Lung (tissue), 12 donors: ENCODE data around the gene PLVAP. TPM values are rescaled to one million over a fixed set of nuclear protein-coding genes. Genes with fewer than 3 reads are reported as not detected.
A peak's percentile ranks its signal among the peaks of the same experiment; 100 is the strongest.

Experiments
- ATAC-seq: fragments of 200-7000 bp; cut with Tn5 transposase; one replicate; pipeline ENCODE4 v1.9.1; 2020; ENCODE audit warnings: moderate number of reproducible peaks; ENCODE audit not compliant: insufficient read depth, low FRiP score
- DNase-seq, 3 donors: peaks; one replicate each; pipeline ENCODE4 v3.0.0-alpha.2; 2013 to 2017
- H3K27ac ChIP-seq, 2 donors: one replicate each; pipeline ENCODE4 v1.5.1; 2013; ENCODE audit warnings: mild to moderate bottlenecking in 2 of 2, moderate library complexity in 2 of 2, control low read depth in 1 of 2, inconsistent platforms in 1 of 2, low read depth in 1 of 2, low read length in 1 of 2
- H3K27me3 ChIP-seq, 3 donors: one replicate each; pipeline ENCODE4 v1.5.1; 2013; ENCODE audit warnings: low read length in 2 of 3; ENCODE audit not compliant: control insufficient read depth in 3 of 3, insufficient read depth in 3 of 3
- H3K36me3 ChIP-seq, 4 donors: one replicate each; pipeline ENCODE4 v1.5.1; 2013; ENCODE audit warnings: low read length in 4 of 4, mild to moderate bottlenecking in 1 of 4, moderate library complexity in 1 of 4; ENCODE audit not compliant: control insufficient read depth in 4 of 4, insufficient read depth in 4 of 4
- H3K4me1 ChIP-seq, 5 donors: one replicate each; pipeline ENCODE4 v1.5.1; 2013; ENCODE audit warnings: low read length in 5 of 5, mild to moderate bottlenecking in 2 of 5, moderate library complexity in 1 of 5; ENCODE audit not compliant: control insufficient read depth in 5 of 5, insufficient read depth in 5 of 5
- H3K4me3 ChIP-seq: one replicate; pipeline ENCODE4 v1.5.1; 2013; ENCODE audit warnings: mild to moderate bottlenecking, control low read depth, moderate library complexity
- H3K9ac ChIP-seq, 2 donors: one replicate each; pipeline ENCODE4 v1.5.1; 2013; ENCODE audit warnings: low read length in 2 of 2, control low read depth in 1 of 2; ENCODE audit not compliant: insufficient read depth in 1 of 2
- H3K9me3 ChIP-seq, 4 donors: one replicate each; pipeline ENCODE4 v1.5.1; 2013; ENCODE audit warnings: low read length in 3 of 4, mild to moderate bottlenecking in 1 of 4, moderate library complexity in 1 of 4; ENCODE audit not compliant: control insufficient read depth in 4 of 4, insufficient read depth in 3 of 4
- CTCF ChIP-seq: IDR thresholded peaks from 2 replicates; pipeline ENCODE4 v1.5.1; 2012; ENCODE audit warnings: mild to moderate bottlenecking; ENCODE audit errors: control extremely low read depth, extremely low read depth
- WGBS, 2 donors: extraction: QIAGEN DNeasy Blood & Tissue Kit; methylation state at CpG; one replicate each; pipeline ENCODE4 v1.1.7; 2013; 5-methylcytosine and 5-hydroxymethylcytosine counted together
- polyA plus RNA-seq, 2 donors: library from polyadenylated mRNA; stranded (reverse); fragments of 200-250 nt; gene quantifications; one replicate each; pipeline ENCODE4 v1.2.1, GENCODE V29; 2013
- total RNA-seq, 2 donors: library from RNA; depleted of rRNA in 1 of 2; stranded (reverse); fragments of >200 nt in 1 of 2; gene quantifications; one replicate each; pipeline ENCODE4 v1.2.1, GENCODE V29; 2014 to 2021
- donor health status: control.
- donor health status: control.
- donor health status: Bipolar disorder and iron deficiency.
- donor health status: healthy.
- donor health status: DM: yes; HTN: yes; CAD: no.

PLVAP gene
- total and polyA plus RNA-seq, 4 donors: 6.4 to 55.0 (median 25.8) TPM

- peaks cover 0 to 7% (median 3%) of the 10 kb centered on the region in 4 donors for H3K36me3 ChIP-seq
- H3K27ac ChIP-seq: peak overlapping the region; percentile 75 to 80
- 22 to 26% methylated on average over 8 of the region's 8 CpGs for WGBS, 2 donors
- peak overlapping the region in 1 of 2 donors; percentile 89 for H3K9ac ChIP-seq
- ATAC-seq: no peak
- DNase-seq: no peak
- no peak for TF ChIP-seq CTCF
- H3K4me1 ChIP-seq: peaks cover 2 to 14% (median 4%) of the 10 kb centered on the region in 5 donors
- no peaks in the 10 kb centered on the region for H3K27me3 ChIP-seq
- H3K9me3 ChIP-seq: no peaks in the 10 kb centered on the region
- H3K4me3 ChIP-seq: no peak overlapping the region
Observed at GRCh38 chr19:17419154-17419620, 42.0 kb upstream of the PLVAP start.

- no peaks in the 10 kb centered on the region for H3K9me3 ChIP-seq
- no peak overlapping the region for H3K4me3 ChIP-seq
- no peak for TF ChIP-seq CTCF
- H3K27me3 ChIP-seq: no peaks in the 10 kb centered on the region
- H3K4me1 ChIP-seq: peaks cover 2 to 14% (median 4%) of the 10 kb centered on the region in 5 donors
- DNase-seq (no peak), ATAC-seq (no peak)
- H3K36me3 ChIP-seq: peaks cover 0 to 7% (median 3%) of the 10 kb centered on the region in 4 donors
- no peak overlapping the region for H3K27ac ChIP-seq
- H3K9ac ChIP-seq: no peak overlapping the region
- 68 to 83% methylated on average over 3 of the region's 3 CpGs for WGBS, 2 donors
Observed at GRCh38 chr19:17418710-17419109, 41.6 kb upstream of the PLVAP start.

GRCh38 chr19:17415121-17415520 lies 38.0 kb upstream of the PLVAP start:
- no peak overlapping the region for H3K27ac ChIP-seq

More at GRCh38 chr19:17415121-17415520, 38.0 kb upstream of the PLVAP start:
- TF ChIP-seq CTCF: no peak
- 65 to 79% methylated on average over 6 of the region's 6 CpGs for whole genome bisulfite sequencing, 2 donors
- Histone ChIP-seq H3K4me3 (no peak overlapping the region), H3K9me3 (no peaks in the 10 kb centered on the region), H3K36me3 (peaks cover 0 to 2% (median 0%) of the 10 kb centered on the region in 4 donors), H3K4me1 (peaks cover 3 to 17% (median 4%) of the 10 kb centered on the region in 5 donors), H3K9ac (no peak overlapping the region), H3K27me3 (no peaks in the 10 kb centered on the region)
- DNase-seq (no peak), ATAC-seq (no peak)
